Measurements from ENCODE around the gene SAMSN1. TPM values are rescaled to one million over a fixed set of nuclear protein-coding genes. Genes with fewer than 3 reads are reported as not detected.

Gene SAMSN1
- total and polyA plus RNA-seq, 2 of the 8 experiments (the other 6 are each of a cell fraction or from before 2014, with no cell fraction given): 0.50 to 3.0 TPM

GRCh38 chr21:14530592-14530991 is 15.5 kb downstream of the SAMSN1 start:
- no peaks in the 10 kb centered on the region for H3K23me2 ChIP-seq (ENCODE audit: low read depth, low read length)
- CTCF ChIA-PET (ENCODE audit: partially characterized antibody): no interaction called here
- H2BK5ac ChIP-seq (ENCODE audit: low read depth, low read length): no peak overlapping the region
- no peak overlapping the region for H4K5ac ChIP-seq (ENCODE audit: insufficient read length, low read depth, low read length)
- no peak overlapping the region for H3K4me3 ChIP-seq (ENCODE audit: extremely low read depth in 1 of 4, insufficient read depth in 2 of 4, low read depth in 3 of 4, low read length in 4 of 4)
- 100% methylated on average over 2 of the region's 2 CpGs; no CpG with 5 or more reads in 1 of the 2 experiments for WGBS, 2 experiments (ENCODE audit: extremely low coverage in 1 of 2, insufficient coverage in 1 of 2, insufficient read length in 1 of 2, insufficient replicate concordance in 2 of 2, low coverage in 1 of 2, low lambda C conversion rate in 2 of 2, missing lambda C conversion rate in 1 of 2)
- no peak overlapping the region for H3K23ac ChIP-seq (ENCODE audit: insufficient read length)
- H3K79me1 ChIP-seq (ENCODE audit: low read depth, low read length): no peaks in the 10 kb centered on the region
- POLR2A ChIA-PET (ENCODE audit: partially characterized antibody): no interaction called here
- no peak overlapping the region for H2BK12ac ChIP-seq (ENCODE audit: low read depth, low read length)
- H3K79me2 ChIP-seq (ENCODE audit: control insufficient read depth in 1 of 2, insufficient read depth in 2 of 2, low read length in 2 of 2): no peaks in the 10 kb centered on the region
- H4K91ac ChIP-seq (replicated peaks; ENCODE audit: insufficient read length, low read length): no peak overlapping the region
- no peak overlapping the region for H3K4ac ChIP-seq (replicated peaks; ENCODE audit: insufficient read length, low read depth, low read length)
- H2AFZ ChIP-seq (ENCODE audit: low read length): no peak overlapping the region
- H3K56ac ChIP-seq (replicated peaks; ENCODE audit: insufficient read length, low read depth, low read length): no peak overlapping the region
- no peak overlapping the region for H4K8ac ChIP-seq (ENCODE audit: extremely low read depth, insufficient read depth, low read length)
- DNase-seq (ENCODE audit: low read depth in 1 of 2, low spot score in 2 of 2) (no peak), FAIRE-seq (no peak)
- no peak for TF ChIP-seq RXRA (IDR thresholded peaks at IDR 0.05; ENCODE audit: insufficient read depth, low read depth, low read length)
- no peak overlapping the region for H2BK20ac ChIP-seq (ENCODE audit: low read length)
- H3K9ac ChIP-seq (replicated peaks in 1 of 4; ENCODE audit: extremely low read depth in 1 of 4, low read depth in 3 of 4, low read length in 3 of 4): no peak overlapping the region
- H4K20me1 ChIP-seq (replicated peaks in 1 of 2; ENCODE audit: control insufficient read depth in 1 of 2, insufficient read depth in 2 of 2, low read length in 2 of 2): no peaks in the 10 kb centered on the region
- no peak overlapping the region for H3K27ac ChIP-seq (ENCODE audit: low read depth, low read length)
- H3K9me3 ChIP-seq (ENCODE audit: insufficient read depth in 2 of 2, low read depth in 1 of 2, low read length in 1 of 2): no peaks in the 10 kb centered on the region; a peak in 1 of 4 replicates
- no peak overlapping the region for H3K4me2 ChIP-seq (ENCODE audit: insufficient read depth in 1 of 2, low read depth in 2 of 2, low read length in 2 of 2)
- H2AK5ac ChIP-seq (ENCODE audit: low read depth, low read length): no peak overlapping the region
- no peak overlapping the region for H3K14ac ChIP-seq (ENCODE audit: insufficient read length)
- H3K36me3 ChIP-seq (ENCODE audit: control insufficient read depth in 2 of 4, insufficient read depth in 4 of 4, low read length in 3 of 4): no peaks in the 10 kb centered on the region
- H3K18ac ChIP-seq (ENCODE audit: extremely low read depth, low read length): no peak overlapping the region
- H3K27me3 ChIP-seq (replicated peaks in 1 of 4; ENCODE audit: control insufficient read depth in 3 of 4, extremely low read depth in 1 of 4, insufficient read depth in 3 of 4, low read length in 3 of 4): no peaks in the 10 kb centered on the region
- H3K4me1 ChIP-seq (replicated peaks in 1 of 4; ENCODE audit: control insufficient read depth in 3 of 4, insufficient read depth in 4 of 4, low read length in 3 of 4): no peaks in the 10 kb centered on the region
- H2BK15ac ChIP-seq (ENCODE audit: low read length): no peak overlapping the region
- no peak overlapping the region for H2BK120ac ChIP-seq (replicated peaks; ENCODE audit: low read depth, low read length)

Data from H1 (cell line).